NB4 (cell line): ENCODE results near the gene TOMM5.

Source experiments
- DNase-seq: peaks from one replicate; pipeline ENCODE4 v3.0.0; 2010; ENCODE audit warnings: low read depth
- H3K4me3 ChIP-seq: one replicate; pipeline ENCODE4 v1.5.1; 2011; ENCODE audit warnings: mild to moderate bottlenecking, low read depth, low read length, moderate library complexity
- MYC ChIP-seq: IDR thresholded peaks from 2 replicates; pipeline ENCODE4 v1.6.1; 2011; ENCODE audit warnings: low read depth, low read length
- POLR2A ChIP-seq: IDR thresholded peaks from 2 replicates; pipeline ENCODE4 v1.6.1; 2011; ENCODE audit warnings: mild to moderate bottlenecking; ENCODE audit not compliant: insufficient read length; ENCODE audit errors: extremely low read depth
- TF ChIP-seq, protein P1 (sequence below): IDR thresholded peaks from 2 replicates; pipeline ENCODE4 v1.6.1; 2011; ENCODE audit warnings: low read depth, low read length
- TF ChIP-seq, protein P2 (sequence below): IDR thresholded peaks from one replicate; pipeline ENCODE4 v1.5.1; 2012; ENCODE audit warnings: low read depth, low read length

Gene TOMM5

DNA sequence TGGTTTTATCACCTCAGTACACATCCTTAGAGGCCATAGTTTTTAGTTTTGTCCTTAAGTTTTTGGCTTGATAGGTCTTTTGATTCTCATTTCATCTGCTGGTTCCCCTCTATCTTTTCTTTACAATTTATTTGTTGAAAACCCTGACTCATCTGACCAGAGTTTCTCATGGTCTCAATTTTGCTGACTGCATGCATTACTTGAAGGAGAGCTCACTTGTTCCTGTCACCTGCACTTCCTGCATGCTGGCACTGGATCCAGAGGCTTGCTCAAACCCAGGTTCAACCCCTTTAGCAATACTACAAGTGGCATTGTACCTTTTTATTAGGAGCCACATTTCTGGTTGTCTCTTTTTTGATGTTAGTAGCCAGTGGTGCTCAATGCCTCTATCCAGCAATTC is 42.9 kb downstream of the TOMM5 start:
- DNase-seq = no peak
- TF ChIP-seq MYC (no peak), POLR2A (no peak)
- TF ChIP-seq, protein P1, sequence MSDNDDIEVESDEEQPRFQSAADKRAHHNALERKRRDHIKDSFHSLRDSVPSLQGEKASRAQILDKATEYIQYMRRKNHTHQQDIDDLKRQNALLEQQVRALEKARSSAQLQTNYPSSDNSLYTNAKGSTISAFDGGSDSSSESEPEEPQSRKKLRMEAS = no peak
- TF ChIP-seq, protein P2, sequence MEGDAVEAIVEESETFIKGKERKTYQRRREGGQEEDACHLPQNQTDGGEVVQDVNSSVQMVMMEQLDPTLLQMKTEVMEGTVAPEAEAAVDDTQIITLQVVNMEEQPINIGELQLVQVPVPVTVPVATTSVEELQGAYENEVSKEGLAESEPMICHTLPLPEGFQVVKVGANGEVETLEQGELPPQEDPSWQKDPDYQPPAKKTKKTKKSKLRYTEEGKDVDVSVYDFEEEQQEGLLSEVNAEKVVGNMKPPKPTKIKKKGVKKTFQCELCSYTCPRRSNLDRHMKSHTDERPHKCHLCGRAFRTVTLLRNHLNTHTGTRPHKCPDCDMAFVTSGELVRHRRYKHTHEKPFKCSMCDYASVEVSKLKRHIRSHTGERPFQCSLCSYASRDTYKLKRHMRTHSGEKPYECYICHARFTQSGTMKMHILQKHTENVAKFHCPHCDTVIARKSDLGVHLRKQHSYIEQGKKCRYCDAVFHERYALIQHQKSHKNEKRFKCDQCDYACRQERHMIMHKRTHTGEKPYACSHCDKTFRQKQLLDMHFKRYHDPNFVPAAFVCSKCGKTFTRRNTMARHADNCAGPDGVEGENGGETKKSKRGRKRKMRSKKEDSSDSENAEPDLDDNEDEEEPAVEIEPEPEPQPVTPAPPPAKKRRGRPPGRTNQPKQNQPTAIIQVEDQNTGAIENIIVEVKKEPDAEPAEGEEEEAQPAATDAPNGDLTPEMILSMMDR = no peak
- H3K4me3 ChIP-seq = no peak overlapping the region

DNA sequence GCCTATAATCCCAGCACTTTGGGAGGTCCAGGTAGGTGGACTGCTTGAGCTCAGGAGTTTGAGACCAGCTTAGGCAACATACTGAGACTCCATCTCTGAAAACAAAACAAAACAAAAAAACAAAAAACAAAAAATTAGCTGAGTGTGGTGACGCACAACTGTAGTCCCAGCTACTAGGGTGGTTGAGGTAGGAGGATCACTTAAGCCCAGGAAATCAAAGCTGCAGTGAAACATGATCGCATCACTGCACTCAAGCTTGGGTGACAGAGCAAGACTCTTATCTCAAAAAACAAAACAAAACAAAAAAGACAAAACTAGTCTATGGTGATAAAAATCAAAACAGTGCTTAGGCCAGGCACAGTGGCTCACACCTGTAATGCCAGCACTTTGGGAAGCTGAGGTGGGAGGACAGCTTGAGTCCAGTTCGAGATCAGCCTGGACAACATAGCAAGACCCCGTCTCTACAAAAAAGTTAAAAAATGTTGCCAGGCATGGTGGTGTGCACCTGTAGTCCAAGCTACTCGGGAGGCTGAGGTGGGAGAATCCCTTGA is 45.0 kb downstream of the TOMM5 start:
- DNase-seq = no peak
- TF ChIP-seq, protein P1 = no peak
- TF ChIP-seq, protein P2 = no peak
- no peak for TF ChIP-seq MYC
- no peak for TF ChIP-seq POLR2A
- H3K4me3 ChIP-seq = no peak overlapping the region

DNA sequence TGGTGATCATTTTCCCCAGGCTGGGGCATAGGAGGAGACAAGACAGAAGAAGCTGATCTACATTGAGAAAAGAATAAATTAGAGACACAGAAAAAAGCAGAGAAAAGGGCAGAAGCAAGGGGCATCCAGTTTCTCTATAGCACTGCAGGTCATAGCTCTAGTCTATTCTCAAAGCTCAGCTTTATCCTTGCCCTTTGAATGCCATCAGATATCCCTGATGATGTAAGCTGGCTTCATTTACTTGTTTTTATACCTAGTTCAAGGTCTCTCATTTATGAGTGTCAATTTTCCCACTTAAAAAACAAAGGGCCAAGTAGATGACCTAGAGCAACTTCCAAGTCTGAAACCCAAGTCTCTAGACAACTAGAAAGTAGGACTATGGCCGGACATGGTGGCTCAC is 48.9 kb downstream of the TOMM5 start:
- TF ChIP-seq, protein P2 = no peak
- TF ChIP-seq, protein P1 = no peak
- TF ChIP-seq POLR2A = no peak
- no peak for TF ChIP-seq MYC
- H3K4me3 ChIP-seq = no peak overlapping the region
- DNase-seq = no peak

DNA sequence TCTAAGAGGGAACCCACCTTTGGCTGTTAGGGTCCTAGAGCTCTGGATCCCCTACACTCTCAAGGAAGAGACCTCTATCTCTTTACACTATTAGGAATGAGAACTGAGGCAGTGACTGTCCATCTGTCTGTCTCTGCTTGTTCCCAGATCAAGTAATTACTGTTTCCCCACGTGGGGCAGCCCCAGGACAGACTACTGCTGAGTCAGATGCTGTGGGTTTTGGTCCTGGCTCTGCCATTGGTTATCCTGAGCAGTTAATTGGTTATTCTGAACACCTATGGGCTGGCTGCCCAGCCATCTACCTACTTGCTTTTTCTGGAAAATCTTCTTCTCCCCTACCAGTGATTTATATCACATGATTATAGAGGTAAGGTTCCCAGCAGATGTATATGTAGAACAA is 49.5 kb downstream of the TOMM5 start:
- no peak overlapping the region for H3K4me3 ChIP-seq
- no peak for DNase-seq
- TF ChIP-seq, protein P1 = no peak

DNA sequence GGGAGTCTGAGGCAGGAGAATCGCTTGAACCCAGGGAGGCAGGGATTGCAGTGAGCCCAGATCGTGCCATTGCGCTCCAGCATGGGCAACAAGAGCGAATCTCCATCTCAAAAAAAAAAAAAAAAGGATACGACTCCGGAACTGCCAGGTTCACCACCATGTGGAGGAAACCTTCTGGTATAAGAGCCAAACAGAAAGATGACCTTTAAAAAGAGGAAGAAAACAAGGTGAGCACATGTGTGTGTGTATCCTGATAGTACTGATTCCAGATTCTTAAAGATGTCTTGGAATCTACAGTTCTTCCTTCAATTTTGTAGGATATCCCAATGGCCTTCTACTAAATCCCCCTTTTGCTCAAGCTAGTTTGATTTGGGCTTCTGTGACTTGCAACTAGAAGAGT is 49.9 kb downstream of the TOMM5 start:
- TF ChIP-seq MYC (no peak), POLR2A (no peak)
- TF ChIP-seq, protein P2 = no peak
- TF ChIP-seq, protein P1 = no peak
- no peak overlapping the region for H3K4me3 ChIP-seq
- no peak for DNase-seq

DNA sequence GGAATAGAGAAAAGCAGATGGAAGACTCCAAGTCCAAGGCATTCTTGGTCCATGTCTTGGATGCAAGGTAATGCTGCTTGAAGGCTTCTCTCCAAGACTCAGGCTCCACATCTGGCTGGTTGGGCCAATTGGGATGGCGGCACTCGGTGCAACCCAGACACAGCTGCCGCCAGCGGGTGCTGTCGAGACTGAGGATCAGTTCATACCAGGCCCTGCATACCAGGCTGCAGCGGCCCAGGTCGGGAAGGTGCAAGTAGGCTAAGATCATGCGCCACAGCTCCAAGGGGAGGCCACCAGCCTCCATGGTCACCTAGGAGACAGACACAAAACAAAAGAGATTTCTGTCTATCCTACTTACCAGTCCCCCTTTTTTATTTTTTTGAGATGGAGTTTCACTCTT is 50.9 kb downstream of the TOMM5 start:
- TF ChIP-seq, protein P1 = no peak
- no peak for TF ChIP-seq POLR2A
- no peak for TF ChIP-seq MYC
- TF ChIP-seq, protein P2 = no peak
- no peak for DNase-seq
- no peak overlapping the region for H3K4me3 ChIP-seq
